Fibroblast of lung (primary cell): ENCODE data around the gene KCND3. TPM values are rescaled to one million over a fixed set of nuclear protein-coding genes. Genes with fewer than 3 reads are reported as not detected.

Experiments used
- DNase-seq, 2 donors: peaks; one replicate each; pipeline versions ENCODE4 v3.0.0 to v3.0.0-alpha.2; 2010; ENCODE audit warnings: low read depth in 2 of 2
- H2AFZ ChIP-seq: 2 replicates; pipeline ENCODE4 v1.5.1; 2012; ENCODE audit warnings: low read length, control low read depth, inconsistent platforms
- H3K27ac ChIP-seq: 2 replicates; pipeline ENCODE4 v1.5.1; 2011; ENCODE audit warnings: low read length, control low read depth; ENCODE audit not compliant: insufficient read depth
- H3K27me3 ChIP-seq: 2 replicates; pipeline ENCODE4 v1.5.1; 2011; ENCODE audit warnings: mild to moderate bottlenecking, low read length; ENCODE audit not compliant: control insufficient read depth, insufficient read depth
- H3K36me3 ChIP-seq: 2 replicates; pipeline ENCODE4 v1.5.1; 2011; ENCODE audit warnings: low read length; ENCODE audit not compliant: control insufficient read depth, insufficient read depth
- H3K4me1 ChIP-seq: 2 replicates; pipeline ENCODE4 v1.5.1; 2011; ENCODE audit warnings: low read length; ENCODE audit not compliant: control insufficient read depth, insufficient read depth; ENCODE audit errors: extremely low read depth
- H3K4me2 ChIP-seq: 2 replicates; pipeline ENCODE4 v1.5.1; 2011; ENCODE audit warnings: low read length, control low read depth; ENCODE audit not compliant: insufficient read depth; ENCODE audit errors: extremely low read depth
- H3K4me3 ChIP-seq, 4 experiments: fragments of 200-600 bp in 1 of 4; sonication (generic) in 1 of 4; replicated peaks in 1 of 4; 2 replicates each; pipeline ENCODE4 v1.5.1; 2011 to 2016; ENCODE audit warnings: low read length in 4 of 4, low read depth in 3 of 4, mild to moderate bottlenecking in 3 of 4, control low read depth in 2 of 4, inconsistent platforms in 1 of 4, mixed read lengths in 1 of 4; ENCODE audit not compliant: insufficient read depth in 1 of 4; ENCODE audit errors: control extremely low read depth in 1 of 4
- H3K79me2 ChIP-seq: 2 replicates; pipeline ENCODE4 v1.5.1; 2012; ENCODE audit warnings: mild to moderate bottlenecking, low read length, inconsistent platforms; ENCODE audit not compliant: control insufficient read depth, insufficient read depth
- H3K9ac ChIP-seq: 2 replicates; pipeline ENCODE4 v1.5.1; 2011; ENCODE audit warnings: mild to moderate bottlenecking, low read length, control low read depth; ENCODE audit not compliant: insufficient read depth
- H3K9me3 ChIP-seq: 2 replicates; pipeline ENCODE4 v1.5.1; 2012; ENCODE audit warnings: low read depth, low read length; ENCODE audit not compliant: control insufficient read depth, insufficient read depth
- H4K20me1 ChIP-seq: 2 replicates; pipeline ENCODE4 v1.5.1; 2011; ENCODE audit warnings: low read length; ENCODE audit not compliant: control insufficient read depth, insufficient read depth; ENCODE audit errors: extremely low read depth
- EZH2 ChIP-seq: IDR thresholded peaks from 2 replicates; pipeline ENCODE4 v1.5.1; 2012; ENCODE audit warnings: low read length, control low read depth, mild to moderate bottlenecking; ENCODE audit errors: missing control alignments
- polyA plus RNA-seq, 2 donors: library from polyadenylated mRNA; depleted of rRNA in 1 of 2; stranded (reverse) in 1 of 2; unstranded in 1 of 2; fragments of >200 nt; gene quantifications; 2 replicates each; pipeline ENCODE4 v1.2.1, GENCODE V29; 2011 to 2012; ENCODE audit warnings: missing spikeins in 1 of 2
- total RNA-seq: library from RNA; depleted of rRNA; stranded (reverse); fragments of >200 nt; gene quantifications from 2 replicates; pipeline ENCODE4 v1.2.1, GENCODE V29; 2014
- TF ChIP-seq, protein P1 (sequence below), 2 donors: IDR thresholded peaks in 1 of 2; conservative IDR thresholded peaks in 1 of 2; 1 replicate in 1 of 2; 2 replicates in 1 of 2; pipeline ENCODE4 v1.5.1; 2011 to 2012; ENCODE audit warnings: low read length in 2 of 2, control low read depth in 1 of 2, inconsistent platforms in 1 of 2, low read depth in 1 of 2, mild to moderate bottlenecking in 1 of 2

The KCND3 gene
- total and polyA plus RNA-seq, 2 donors (not counting 1 experiment from before 2014, with no cell fraction given), result 0.66 to 9.3 TPM

DNA sequence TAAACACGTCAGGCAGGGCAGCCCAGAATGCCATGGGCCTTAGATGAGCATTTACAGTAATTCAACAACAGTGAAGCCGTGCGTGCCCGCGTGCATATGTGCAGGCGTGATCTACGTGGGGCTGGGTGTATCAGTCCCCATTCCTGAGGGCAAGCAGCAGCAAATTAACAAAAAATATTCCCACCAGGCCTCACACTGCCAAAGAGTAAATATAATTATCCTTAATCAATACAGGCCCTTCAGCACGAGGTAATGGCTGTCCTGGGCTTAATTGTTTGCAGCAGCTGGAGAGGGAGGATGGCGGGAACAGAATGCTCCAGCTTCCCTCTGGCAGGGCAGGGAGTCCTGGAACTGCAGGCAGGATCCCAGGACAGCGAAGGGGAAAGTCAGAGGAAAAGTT is 142.0 kb downstream of the KCND3 start:
- Histone ChIP-seq H3K4me1 (no peaks in the 10 kb centered on the region), H2AFZ (no peak overlapping the region), H3K4me3 (no peak overlapping the region), H4K20me1 (no peaks in the 10 kb centered on the region), H3K27me3 (peaks cover 6% of the 10 kb centered on the region), H3K79me2 (no peaks in the 10 kb centered on the region), H3K9me3 (no peaks in the 10 kb centered on the region), H3K4me2 (no peak overlapping the region), H3K27ac (no peak overlapping the region), H3K36me3 (no peaks in the 10 kb centered on the region), H3K9ac (no peak overlapping the region)
- TF ChIP-seq EZH2, result no peak
- TF ChIP-seq, protein P1, sequence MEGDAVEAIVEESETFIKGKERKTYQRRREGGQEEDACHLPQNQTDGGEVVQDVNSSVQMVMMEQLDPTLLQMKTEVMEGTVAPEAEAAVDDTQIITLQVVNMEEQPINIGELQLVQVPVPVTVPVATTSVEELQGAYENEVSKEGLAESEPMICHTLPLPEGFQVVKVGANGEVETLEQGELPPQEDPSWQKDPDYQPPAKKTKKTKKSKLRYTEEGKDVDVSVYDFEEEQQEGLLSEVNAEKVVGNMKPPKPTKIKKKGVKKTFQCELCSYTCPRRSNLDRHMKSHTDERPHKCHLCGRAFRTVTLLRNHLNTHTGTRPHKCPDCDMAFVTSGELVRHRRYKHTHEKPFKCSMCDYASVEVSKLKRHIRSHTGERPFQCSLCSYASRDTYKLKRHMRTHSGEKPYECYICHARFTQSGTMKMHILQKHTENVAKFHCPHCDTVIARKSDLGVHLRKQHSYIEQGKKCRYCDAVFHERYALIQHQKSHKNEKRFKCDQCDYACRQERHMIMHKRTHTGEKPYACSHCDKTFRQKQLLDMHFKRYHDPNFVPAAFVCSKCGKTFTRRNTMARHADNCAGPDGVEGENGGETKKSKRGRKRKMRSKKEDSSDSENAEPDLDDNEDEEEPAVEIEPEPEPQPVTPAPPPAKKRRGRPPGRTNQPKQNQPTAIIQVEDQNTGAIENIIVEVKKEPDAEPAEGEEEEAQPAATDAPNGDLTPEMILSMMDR (conservative IDR thresholded peaks at IDR 0.05 in 1 of 2, IDR thresholded peaks at IDR 0.05 in 1 of 2; ENCODE audit: low read depth in 1 of 2, low read length in 2 of 2), result no peak
- DNase-seq, result no peak

- H3K27ac ChIP-seq, result no peak overlapping the region
- no peak for TF ChIP-seq EZH2
- TF ChIP-seq, protein P1 (conservative IDR thresholded peaks at IDR 0.05 in 1 of 2, IDR thresholded peaks at IDR 0.05 in 1 of 2; ENCODE audit: low read depth in 1 of 2, low read length in 2 of 2), result no peak
- no peaks in the 10 kb centered on the region for H3K79me2 ChIP-seq
- no peaks in the 10 kb centered on the region for H3K36me3 ChIP-seq
- no peak overlapping the region for H3K4me2 ChIP-seq
- no peaks in the 10 kb centered on the region for H4K20me1 ChIP-seq
- H3K4me3 ChIP-seq, result no peak overlapping the region
- peaks cover 6% of the 10 kb centered on the region for H3K27me3 ChIP-seq
- no peaks in the 10 kb centered on the region for H3K4me1 ChIP-seq
- H2AFZ ChIP-seq, result no peak overlapping the region
- no peaks in the 10 kb centered on the region for H3K9me3 ChIP-seq
- H3K9ac ChIP-seq, result no peak overlapping the region
- DNase-seq, result no peak
These were observed 142.6 kb downstream of the KCND3 start for GRCh38 chr1:111846842-111847241.

DNA sequence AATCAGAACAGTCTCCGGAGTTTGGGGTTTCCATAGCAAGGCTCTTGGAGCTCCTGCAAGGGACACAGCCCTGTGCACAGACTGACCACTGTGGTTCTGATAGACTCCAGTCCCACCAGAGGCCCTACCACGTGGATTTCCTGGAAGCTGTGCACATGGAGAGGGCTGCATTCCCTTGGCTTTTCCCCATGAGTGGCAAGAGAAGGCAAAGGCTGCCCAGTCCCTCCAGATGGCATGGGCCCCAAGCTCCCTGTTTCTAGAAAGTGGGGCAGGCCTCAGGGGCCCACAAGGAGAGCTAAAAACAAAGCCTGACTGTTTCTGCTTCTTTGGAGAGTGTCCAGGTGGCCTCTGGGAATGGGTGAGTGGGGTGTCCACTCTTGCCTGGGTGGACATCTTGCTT is 146.3 kb downstream of the KCND3 start:
- H3K4me2 ChIP-seq, result no peak overlapping the region
- no peaks in the 10 kb centered on the region for H3K27me3 ChIP-seq
- no peaks in the 10 kb centered on the region for H3K9me3 ChIP-seq
- H3K27ac ChIP-seq, result no peak overlapping the region
- no peaks in the 10 kb centered on the region for H4K20me1 ChIP-seq
- H3K36me3 ChIP-seq, result no peaks in the 10 kb centered on the region
- no peaks in the 10 kb centered on the region for H3K4me1 ChIP-seq
- H3K4me3 ChIP-seq, result no peak overlapping the region
- H3K9ac ChIP-seq, result no peak overlapping the region
- DNase-seq, result no peak
- H3K79me2 ChIP-seq, result no peaks in the 10 kb centered on the region
- TF ChIP-seq, protein P1 (conservative IDR thresholded peaks at IDR 0.05 in 1 of 2, IDR thresholded peaks at IDR 0.05 in 1 of 2; ENCODE audit: low read depth in 1 of 2, low read length in 2 of 2), result no peak
- no peak for TF ChIP-seq EZH2
- no peak overlapping the region for H2AFZ ChIP-seq
